GM12872 (cell line): ENCODE data around the gene PYDC1.

ENCODE experiments used
- CTCF ChIP-seq: IDR thresholded peaks from 3 replicates; pipeline ENCODE4 v1.5.1; 2011; ENCODE audit warnings: low read depth, mild to moderate bottlenecking, low read length, moderate library complexity; ENCODE audit not compliant: insufficient read depth

Gene PYDC1

GRCh38 chr16:31168848-31169247, 48.1 kb downstream of the PYDC1 start:
- TF ChIP-seq CTCF = no peak

- TF ChIP-seq CTCF = no peak
Observed at GRCh38 chr16:31167315-31167714, 49.6 kb downstream of the PYDC1 start.
